Stomach (tissue), 4 donors: ENCODE data around the gene CTAGE9.

ENCODE experiments used
- POLR2AphosphoS5 ChIP-seq, 3 donors: sonication (generic); formaldehyde crosslinking; IDR thresholded peaks; one replicate each; pipeline ENCODE4 v1.6.1; 2016; ENCODE audit warnings: antibody characterized with exemption in 3 of 3
- TF ChIP-seq, protein P1 (sequence below), 7 experiments: fragments of 450-650 bp in 4 of 7; fragments of 200-600 bp in 3 of 7; sonication (generic) in 3 of 7; IDR thresholded peaks; one replicate each; pipeline ENCODE4 v1.5.1; 2016 to 2019; ENCODE audit warnings: antibody characterized with exemption in 7 of 7, control low read depth in 2 of 7, mild to moderate bottlenecking in 1 of 7

DNA sequence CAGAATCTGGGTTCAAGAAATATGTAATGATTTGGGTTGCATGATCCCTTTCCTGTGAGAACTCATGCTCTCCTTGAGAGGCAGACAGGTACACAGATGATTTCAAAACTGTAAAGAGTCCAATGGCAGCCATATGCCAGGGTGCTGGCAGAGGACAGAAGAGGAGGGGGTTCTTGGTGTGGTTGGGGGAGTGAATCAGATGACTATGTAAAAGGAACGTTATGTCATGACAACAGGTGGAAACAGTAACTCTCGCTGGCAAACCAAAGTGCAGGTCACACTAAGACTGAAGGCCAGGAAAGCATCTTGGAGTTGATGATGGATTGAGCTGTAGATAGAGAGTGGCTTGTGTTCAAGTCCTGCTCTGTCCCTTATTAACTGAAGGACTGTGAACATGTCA lies 29.9 kb downstream of the CTAGE9 start:
- TF ChIP-seq, protein P1, sequence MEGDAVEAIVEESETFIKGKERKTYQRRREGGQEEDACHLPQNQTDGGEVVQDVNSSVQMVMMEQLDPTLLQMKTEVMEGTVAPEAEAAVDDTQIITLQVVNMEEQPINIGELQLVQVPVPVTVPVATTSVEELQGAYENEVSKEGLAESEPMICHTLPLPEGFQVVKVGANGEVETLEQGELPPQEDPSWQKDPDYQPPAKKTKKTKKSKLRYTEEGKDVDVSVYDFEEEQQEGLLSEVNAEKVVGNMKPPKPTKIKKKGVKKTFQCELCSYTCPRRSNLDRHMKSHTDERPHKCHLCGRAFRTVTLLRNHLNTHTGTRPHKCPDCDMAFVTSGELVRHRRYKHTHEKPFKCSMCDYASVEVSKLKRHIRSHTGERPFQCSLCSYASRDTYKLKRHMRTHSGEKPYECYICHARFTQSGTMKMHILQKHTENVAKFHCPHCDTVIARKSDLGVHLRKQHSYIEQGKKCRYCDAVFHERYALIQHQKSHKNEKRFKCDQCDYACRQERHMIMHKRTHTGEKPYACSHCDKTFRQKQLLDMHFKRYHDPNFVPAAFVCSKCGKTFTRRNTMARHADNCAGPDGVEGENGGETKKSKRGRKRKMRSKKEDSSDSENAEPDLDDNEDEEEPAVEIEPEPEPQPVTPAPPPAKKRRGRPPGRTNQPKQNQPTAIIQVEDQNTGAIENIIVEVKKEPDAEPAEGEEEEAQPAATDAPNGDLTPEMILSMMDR (IDR thresholded peaks at IDR 0.05) = no peak
- TF ChIP-seq POLR2AphosphoS5 (IDR thresholded peaks at IDR 0.05) = no peak
